Measurements from ENCODE around the gene ORC1. TPM values are rescaled to one million over a fixed set of nuclear protein-coding genes. Genes with fewer than 3 reads are reported as not detected.

The ORC1 gene
- total and polyA plus RNA-seq, 2 experiments from 2014 or later = 15.1 to 55.0 TPM

GRCh38 chr1:52355436-52355835, 48.8 kb downstream of the ORC1 start:
- H3K4me2 ChIP-seq = no peak overlapping the region
- peaks cover 10% of the 10 kb centered on the region; the same call in 1 of the 2 replicates for H3F3A ChIP-seq (replicated peaks; ENCODE audit: low read depth)
- H3K9me2 ChIP-seq (ENCODE audit: insufficient read depth) = no peaks in the 10 kb centered on the region
- H3K9me3 Mint-ChIP-seq = no peaks in the 10 kb centered on the region
- no peak overlapping the region for H3K4me3 Mint-ChIP-seq
- H3K4me3 ChIP-seq = no peak overlapping the region
- no peak overlapping the region for H2AFZ ChIP-seq
- ATAC-seq = no peak
- TF ChIP-seq ZNF462 (CRISPR knock-in tag; IDR thresholded peaks at IDR 0.05) (no peak), ZNF331 (CRISPR knock-in tag; IDR thresholded peaks at IDR 0.05; ENCODE audit: low read depth) (no peak), POLR2AphosphoS5 (IDR thresholded peaks at IDR 0.05; ENCODE audit: low read depth) (no peak), JUNB (IDR thresholded peaks at IDR 0.05; ENCODE audit: unreplicated experiment) (no peak), EZH2phosphoT487 (IDR thresholded peaks at IDR 0.05; ENCODE audit: unreplicated experiment) (no peak), ZNF114 (CRISPR knock-in tag; IDR thresholded peaks at IDR 0.05) (no peak), CREB1 (CRISPR knock-in tag; IDR thresholded peaks at IDR 0.05; ENCODE audit: low read depth) (no peak), STAT1 (IDR thresholded peaks at IDR 0.05; ENCODE audit: unreplicated experiment) (no peak)
- TF ChIP-seq, protein P1, sequence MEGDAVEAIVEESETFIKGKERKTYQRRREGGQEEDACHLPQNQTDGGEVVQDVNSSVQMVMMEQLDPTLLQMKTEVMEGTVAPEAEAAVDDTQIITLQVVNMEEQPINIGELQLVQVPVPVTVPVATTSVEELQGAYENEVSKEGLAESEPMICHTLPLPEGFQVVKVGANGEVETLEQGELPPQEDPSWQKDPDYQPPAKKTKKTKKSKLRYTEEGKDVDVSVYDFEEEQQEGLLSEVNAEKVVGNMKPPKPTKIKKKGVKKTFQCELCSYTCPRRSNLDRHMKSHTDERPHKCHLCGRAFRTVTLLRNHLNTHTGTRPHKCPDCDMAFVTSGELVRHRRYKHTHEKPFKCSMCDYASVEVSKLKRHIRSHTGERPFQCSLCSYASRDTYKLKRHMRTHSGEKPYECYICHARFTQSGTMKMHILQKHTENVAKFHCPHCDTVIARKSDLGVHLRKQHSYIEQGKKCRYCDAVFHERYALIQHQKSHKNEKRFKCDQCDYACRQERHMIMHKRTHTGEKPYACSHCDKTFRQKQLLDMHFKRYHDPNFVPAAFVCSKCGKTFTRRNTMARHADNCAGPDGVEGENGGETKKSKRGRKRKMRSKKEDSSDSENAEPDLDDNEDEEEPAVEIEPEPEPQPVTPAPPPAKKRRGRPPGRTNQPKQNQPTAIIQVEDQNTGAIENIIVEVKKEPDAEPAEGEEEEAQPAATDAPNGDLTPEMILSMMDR (conservative IDR thresholded peaks at IDR 0.05; ENCODE audit: low read depth in 2 of 2) = no peak
- TF ChIP-seq, protein P2, sequence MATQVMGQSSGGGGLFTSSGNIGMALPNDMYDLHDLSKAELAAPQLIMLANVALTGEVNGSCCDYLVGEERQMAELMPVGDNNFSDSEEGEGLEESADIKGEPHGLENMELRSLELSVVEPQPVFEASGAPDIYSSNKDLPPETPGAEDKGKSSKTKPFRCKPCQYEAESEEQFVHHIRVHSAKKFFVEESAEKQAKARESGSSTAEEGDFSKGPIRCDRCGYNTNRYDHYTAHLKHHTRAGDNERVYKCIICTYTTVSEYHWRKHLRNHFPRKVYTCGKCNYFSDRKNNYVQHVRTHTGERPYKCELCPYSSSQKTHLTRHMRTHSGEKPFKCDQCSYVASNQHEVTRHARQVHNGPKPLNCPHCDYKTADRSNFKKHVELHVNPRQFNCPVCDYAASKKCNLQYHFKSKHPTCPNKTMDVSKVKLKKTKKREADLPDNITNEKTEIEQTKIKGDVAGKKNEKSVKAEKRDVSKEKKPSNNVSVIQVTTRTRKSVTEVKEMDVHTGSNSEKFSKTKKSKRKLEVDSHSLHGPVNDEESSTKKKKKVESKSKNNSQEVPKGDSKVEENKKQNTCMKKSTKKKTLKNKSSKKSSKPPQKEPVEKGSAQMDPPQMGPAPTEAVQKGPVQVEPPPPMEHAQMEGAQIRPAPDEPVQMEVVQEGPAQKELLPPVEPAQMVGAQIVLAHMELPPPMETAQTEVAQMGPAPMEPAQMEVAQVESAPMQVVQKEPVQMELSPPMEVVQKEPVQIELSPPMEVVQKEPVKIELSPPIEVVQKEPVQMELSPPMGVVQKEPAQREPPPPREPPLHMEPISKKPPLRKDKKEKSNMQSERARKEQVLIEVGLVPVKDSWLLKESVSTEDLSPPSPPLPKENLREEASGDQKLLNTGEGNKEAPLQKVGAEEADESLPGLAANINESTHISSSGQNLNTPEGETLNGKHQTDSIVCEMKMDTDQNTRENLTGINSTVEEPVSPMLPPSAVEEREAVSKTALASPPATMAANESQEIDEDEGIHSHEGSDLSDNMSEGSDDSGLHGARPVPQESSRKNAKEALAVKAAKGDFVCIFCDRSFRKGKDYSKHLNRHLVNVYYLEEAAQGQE (IDR thresholded peaks at IDR 0.05; ENCODE audit: unreplicated experiment) = no peak
- TF ChIP-seq, protein P3, sequence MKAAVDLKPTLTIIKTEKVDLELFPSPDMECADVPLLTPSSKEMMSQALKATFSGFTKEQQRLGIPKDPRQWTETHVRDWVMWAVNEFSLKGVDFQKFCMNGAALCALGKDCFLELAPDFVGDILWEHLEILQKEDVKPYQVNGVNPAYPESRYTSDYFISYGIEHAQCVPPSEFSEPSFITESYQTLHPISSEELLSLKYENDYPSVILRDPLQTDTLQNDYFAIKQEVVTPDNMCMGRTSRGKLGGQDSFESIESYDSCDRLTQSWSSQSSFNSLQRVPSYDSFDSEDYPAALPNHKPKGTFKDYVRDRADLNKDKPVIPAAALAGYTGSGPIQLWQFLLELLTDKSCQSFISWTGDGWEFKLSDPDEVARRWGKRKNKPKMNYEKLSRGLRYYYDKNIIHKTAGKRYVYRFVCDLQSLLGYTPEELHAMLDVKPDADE (IDR thresholded peaks at IDR 0.05) = no peak
- H3K4me1 Mint-ChIP-seq = peaks cover 11% of the 10 kb centered on the region; the same call in 2 of the 3 replicates
- no peak for DNase-seq (ENCODE audit: low spot score)
- H4K20me1 ChIP-seq (replicated peaks; ENCODE audit: insufficient read depth) = no peaks in the 10 kb centered on the region; the same call in 1 of the 2 replicates
- peaks cover 22% of the 10 kb centered on the region for H3K27me3 Mint-ChIP-seq (ENCODE audit: insufficient read depth, low read depth, poor library complexity)
- peaks cover 9% of the 10 kb centered on the region for H3K4me1 ChIP-seq (ENCODE audit: insufficient read depth)
- no peak overlapping the region for H3K27ac Mint-ChIP-seq
- H3K27ac ChIP-seq (ENCODE audit: low read depth) = no peak overlapping the region
- no peaks in the 10 kb centered on the region for H3K79me2 ChIP-seq (replicated peaks; ENCODE audit: insufficient read depth)
- H3K36me3 ChIP-seq (ENCODE audit: insufficient read depth) = peaks cover 18% of the 10 kb centered on the region
- peaks cover 75% of the 10 kb centered on the region for H3K36me3 Mint-ChIP-seq (ENCODE audit: low read depth)
- H3K27me3 ChIP-seq (ENCODE audit: insufficient read depth) = no peaks in the 10 kb centered on the region

Data from GM23338 (cell line).